Kidney (tissue), 14 donors: ENCODE measurements around the gene NR2F6. TPM values are rescaled to one million over a fixed set of nuclear protein-coding genes. Genes with fewer than 3 reads are reported as not detected.

Source experiments
- DNase-seq, 5 donors: peaks; one replicate each; pipeline ENCODE4 v3.0.0-alpha.2; 2013 to 2020
- FAIRE-seq: peaks from 2 replicates; lab custom pipeline; 2012; peaks lifted over from hg19 to GRCh38; lab: Jason Lieb, UNC
- H3K27ac ChIP-seq, 2 donors: one replicate each; pipeline ENCODE4 v1.7.0; 2013; ENCODE audit warnings: low read depth in 2 of 2, low read length in 2 of 2, inconsistent platforms in 1 of 2
- H3K27me3 ChIP-seq: one replicate; pipeline ENCODE4 v1.7.1; 2013; ENCODE audit warnings: low read length, inconsistent platforms; ENCODE audit not compliant: control insufficient read depth, insufficient read depth
- H3K36me3 ChIP-seq, 3 donors: one replicate each; pipeline versions ENCODE4 v1.7.0 to v1.7.1; 2013; ENCODE audit warnings: low read length in 3 of 3, control low read depth in 1 of 3, inconsistent platforms in 1 of 3; ENCODE audit not compliant: insufficient read depth in 3 of 3, control insufficient read depth in 2 of 3
- H3K4me1 ChIP-seq, 3 donors: one replicate each; pipeline versions ENCODE4 v1.7.0 to v1.7.1; 2013; ENCODE audit warnings: low read length in 3 of 3, inconsistent platforms in 1 of 3, low read depth in 1 of 3; ENCODE audit not compliant: control insufficient read depth in 2 of 3, insufficient read depth in 2 of 3
- H3K4me3 ChIP-seq, 3 donors: one replicate each; pipeline versions ENCODE4 v1.7.0 to v1.8.1; 2013; ENCODE audit warnings: low read length in 3 of 3, control low read depth in 1 of 3, inconsistent platforms in 1 of 3
- H3K9ac ChIP-seq, 3 donors: one replicate each; pipeline versions ENCODE4 v1.7.0 to v1.7.1; 2013; ENCODE audit warnings: low read length in 3 of 3, control low read depth in 1 of 3, inconsistent platforms in 1 of 3
- H3K9me3 ChIP-seq, 3 donors: one replicate each; pipeline versions ENCODE4 v1.7.0 to v1.7.1; 2013; ENCODE audit warnings: low read length in 3 of 3, control low read depth in 1 of 3, inconsistent platforms in 1 of 3; ENCODE audit not compliant: control insufficient read depth in 2 of 3, insufficient read depth in 1 of 3
- intact Hi-C: fragments of 100-400 bp; cut with DNase I; formaldehyde crosslinking; loops from one replicate; pipeline ENCODE4 v1.11.1; 2022
- polyA plus RNA-seq: library from polyadenylated mRNA; stranded (reverse); fragments of 350-450 nt; fragmentation: Illumina TruSeq; extraction: RNeasy Lipid Tissue Mini Kit (QIAGEN cat#74804); gene quantifications from one replicate; pipeline ENCODE4 v1.2.3, GENCODE V29; 2014; ENCODE audit warnings: low read depth, low replicate concordance; ENCODE audit not compliant: insufficient read depth
- total RNA-seq: library from RNA; stranded (reverse); fragmentation: NEBNext Ultra II Directional; extraction: Animal tissue kit (Norgen Biotek cat#: 25700); gene quantifications from one replicate; pipeline ENCODE4 v1.2.1, GENCODE V29; 2021
- TF ChIP-seq, protein P1 (sequence below): IDR thresholded peaks from 3 replicates; pipeline ENCODE4 v1.5.1; 2012; ENCODE audit warnings: mild to moderate bottlenecking, moderate library complexity, borderline replicate concordance; ENCODE audit not compliant: insufficient read depth; ENCODE audit errors: extremely low read depth
- donor health status: control.
- donor health status: control.
- donor health status: control.
- donor health status: control.
- donor health status: control.
- donor health status: DM: yes; HTN: yes; CAD: no.
- donor health status: Normal renal cell carcinoma (clear cell type).

NR2F6 gene
- total and polyA plus RNA-seq, 2 donors from 2014 or later, result 46.8 to 60.2 TPM

- H3K27ac ChIP-seq, result no peak overlapping the region
- DNase-seq (peak; percentile 85 to 92 (median 90)), FAIRE-seq (no peak)
- TF ChIP-seq, protein P1, sequence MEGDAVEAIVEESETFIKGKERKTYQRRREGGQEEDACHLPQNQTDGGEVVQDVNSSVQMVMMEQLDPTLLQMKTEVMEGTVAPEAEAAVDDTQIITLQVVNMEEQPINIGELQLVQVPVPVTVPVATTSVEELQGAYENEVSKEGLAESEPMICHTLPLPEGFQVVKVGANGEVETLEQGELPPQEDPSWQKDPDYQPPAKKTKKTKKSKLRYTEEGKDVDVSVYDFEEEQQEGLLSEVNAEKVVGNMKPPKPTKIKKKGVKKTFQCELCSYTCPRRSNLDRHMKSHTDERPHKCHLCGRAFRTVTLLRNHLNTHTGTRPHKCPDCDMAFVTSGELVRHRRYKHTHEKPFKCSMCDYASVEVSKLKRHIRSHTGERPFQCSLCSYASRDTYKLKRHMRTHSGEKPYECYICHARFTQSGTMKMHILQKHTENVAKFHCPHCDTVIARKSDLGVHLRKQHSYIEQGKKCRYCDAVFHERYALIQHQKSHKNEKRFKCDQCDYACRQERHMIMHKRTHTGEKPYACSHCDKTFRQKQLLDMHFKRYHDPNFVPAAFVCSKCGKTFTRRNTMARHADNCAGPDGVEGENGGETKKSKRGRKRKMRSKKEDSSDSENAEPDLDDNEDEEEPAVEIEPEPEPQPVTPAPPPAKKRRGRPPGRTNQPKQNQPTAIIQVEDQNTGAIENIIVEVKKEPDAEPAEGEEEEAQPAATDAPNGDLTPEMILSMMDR, result peak; percentile 66
- no peaks in the 10 kb centered on the region for H3K36me3 ChIP-seq
- H3K9ac ChIP-seq, result peak overlapping the region in 1 of 3 donors; percentile 49
- H3K4me3 ChIP-seq, result peak overlapping the region; percentile 58 to 75 (median 64)
- intact Hi-C loops, result no loop called here
- H3K4me1 ChIP-seq, result no peaks in the 10 kb centered on the region
- H3K27me3 ChIP-seq, result no peaks in the 10 kb centered on the region
- H3K9me3 ChIP-seq, result no peaks in the 10 kb centered on the region
Observed at GRCh38 chr19:17292301-17293074, 46.8 kb upstream of the NR2F6 start.

DNA sequence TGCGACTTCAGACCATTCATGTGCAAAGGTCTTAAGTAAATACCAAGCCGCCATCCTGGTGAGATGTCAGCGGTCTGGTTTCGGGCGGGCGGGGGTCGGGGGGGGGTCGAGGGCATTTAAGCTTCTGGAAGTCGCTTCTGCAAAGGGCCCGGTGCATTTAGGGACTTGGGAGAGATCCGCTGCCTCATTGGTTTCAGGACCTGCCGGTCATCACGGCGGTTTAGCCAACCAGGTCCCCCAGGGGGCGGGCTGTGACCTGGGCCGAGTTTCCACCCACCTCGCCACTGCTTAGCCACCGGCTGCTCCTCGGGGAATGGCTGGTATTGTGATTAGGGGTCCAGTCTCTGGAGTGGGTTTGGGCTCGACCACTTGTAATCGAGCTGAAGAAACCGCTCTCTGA is 43.8 kb upstream of the NR2F6 start:
- no peaks in the 10 kb centered on the region for H3K4me1 ChIP-seq
- FAIRE-seq, result no peak
- no peaks in the 10 kb centered on the region for H3K27me3 ChIP-seq
- peak; percentile 80 to 90 (median 86) for DNase-seq
- TF ChIP-seq, protein P1, result no peak
- H3K4me3 ChIP-seq, result no peak overlapping the region
- H3K36me3 ChIP-seq, result no peaks in the 10 kb centered on the region
- no peak overlapping the region for H3K9ac ChIP-seq
- H3K9me3 ChIP-seq, result no peaks in the 10 kb centered on the region
- H3K27ac ChIP-seq, result no peak overlapping the region
- intact Hi-C loops, result loop anchor here (10.0 kb wide), 1 partner anchor 225 kb away; no protein-coding TSS in a partner anchor

DNA sequence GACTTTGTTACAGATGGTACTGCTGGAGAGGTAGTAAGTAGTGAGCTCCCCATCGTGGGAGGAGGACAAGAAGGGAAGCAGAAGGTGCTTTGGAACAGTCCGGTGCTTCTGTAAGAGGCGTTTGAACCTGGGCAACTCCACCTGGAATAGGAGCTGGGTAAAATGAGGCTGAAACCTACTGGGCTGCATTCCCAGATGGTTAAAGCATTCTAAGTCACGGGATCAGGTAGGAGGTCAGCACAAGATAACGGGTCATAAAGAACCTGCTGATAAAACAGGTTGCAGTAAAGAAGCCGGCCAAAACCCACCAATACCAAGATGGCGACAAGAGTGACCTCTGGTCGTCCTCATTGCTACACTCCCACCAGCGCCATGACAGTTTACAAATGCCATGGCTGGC is 41.0 kb upstream of the NR2F6 start:
- no peak overlapping the region for H3K9ac ChIP-seq
- no peak overlapping the region for H3K27ac ChIP-seq
- no peak overlapping the region for H3K4me3 ChIP-seq
- peaks cover 0 to 4% (median 0%) of the 10 kb centered on the region in 3 donors for H3K4me1 ChIP-seq
- H3K27me3 ChIP-seq, result peaks cover 2% of the 10 kb centered on the region
- TF ChIP-seq, protein P1, result no peak
- no peaks in the 10 kb centered on the region for H3K9me3 ChIP-seq
- no peaks in the 10 kb centered on the region for H3K36me3 ChIP-seq
- FAIRE-seq, result no peak
- intact Hi-C loops, result loop anchor here (10.0 kb wide), 1 partner anchor 222 kb away; no protein-coding TSS in a partner anchor
- DNase-seq, result no peak
